ENCODE data around the gene PACSIN2.
"Not testable (repeated sequence)": the region's sequence is repeated elsewhere in the genome, so short reads cannot be mapped to it uniquely, and the experiment has no call there.

The PACSIN2 gene

DNA sequence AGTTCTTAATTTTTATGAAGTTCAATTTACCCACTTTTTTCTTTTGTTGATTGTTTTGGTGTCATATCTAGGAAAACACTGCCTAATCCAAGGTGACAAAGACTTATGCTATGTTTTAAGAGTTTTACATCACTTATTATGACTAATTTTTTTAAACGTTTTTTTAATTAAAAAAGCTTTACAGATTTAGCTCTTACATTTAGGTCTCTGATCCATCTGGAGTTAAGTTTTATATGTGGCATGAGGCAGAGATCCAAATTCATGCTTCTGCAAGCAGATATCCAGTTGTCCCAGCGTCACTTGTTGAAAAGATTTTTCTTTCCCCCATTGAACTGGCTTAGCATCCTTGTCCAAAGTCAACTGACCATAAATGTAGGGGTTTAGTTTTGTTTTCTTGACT, 72.6 kb downstream of the PACSIN2 start:
- DNase-seq, result no peak

DNA sequence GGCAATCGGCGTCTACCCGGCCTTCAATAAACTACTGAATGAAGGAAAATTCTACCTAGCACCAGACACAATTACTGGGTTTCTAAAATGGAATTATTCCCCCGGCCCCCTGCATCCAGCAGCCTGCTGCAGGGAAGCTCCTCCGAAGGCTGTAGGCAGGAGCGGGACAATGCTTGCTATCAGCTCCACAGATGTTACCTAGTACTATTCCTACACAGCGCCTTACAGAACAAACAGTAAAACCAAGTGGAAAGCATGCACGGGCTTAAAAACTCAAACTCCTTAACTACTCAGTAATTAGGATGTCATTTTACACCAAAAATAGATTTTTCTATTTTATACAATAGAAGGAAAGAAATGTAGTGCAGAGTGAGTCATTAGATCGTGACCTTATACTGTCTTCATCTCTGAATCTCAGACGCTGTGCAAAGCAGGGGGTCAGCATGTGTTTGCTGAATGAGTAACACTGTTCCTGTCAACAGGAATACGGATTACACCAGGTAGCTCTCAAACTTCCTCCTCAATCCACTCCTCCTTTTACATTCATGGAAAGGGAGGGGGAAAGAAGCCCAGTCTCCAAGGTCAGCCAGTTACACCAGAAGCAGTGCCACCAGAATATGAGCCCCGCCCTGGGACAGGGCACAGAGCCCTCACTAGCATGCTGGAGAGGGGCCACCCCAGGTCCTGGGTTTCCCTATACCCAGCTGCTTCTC, 74.9 kb downstream of the PACSIN2 start:
- DNase-seq, result no peak

DNA sequence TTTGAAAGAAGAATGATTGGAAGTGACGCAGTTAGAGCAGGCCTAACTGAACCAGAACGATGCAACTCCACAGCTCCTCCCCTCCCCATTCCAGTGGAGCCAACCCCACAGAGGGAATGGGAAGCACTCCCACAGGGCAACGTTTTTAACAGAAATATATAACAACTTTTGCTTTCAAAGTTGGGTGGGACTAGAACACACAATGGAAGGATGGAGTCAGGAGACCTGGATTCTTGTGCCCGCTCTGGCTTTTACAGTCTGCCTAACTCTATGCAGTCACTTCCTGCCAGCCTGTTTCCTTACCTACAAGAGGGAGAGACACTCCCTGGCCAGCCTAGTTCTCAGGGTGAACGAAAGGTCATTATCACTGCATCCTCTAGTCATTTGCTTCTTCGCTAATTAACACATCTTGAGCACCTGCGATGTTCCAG, 75.5 kb downstream of the PACSIN2 start:
- DNase-seq, result no peak

DNA sequence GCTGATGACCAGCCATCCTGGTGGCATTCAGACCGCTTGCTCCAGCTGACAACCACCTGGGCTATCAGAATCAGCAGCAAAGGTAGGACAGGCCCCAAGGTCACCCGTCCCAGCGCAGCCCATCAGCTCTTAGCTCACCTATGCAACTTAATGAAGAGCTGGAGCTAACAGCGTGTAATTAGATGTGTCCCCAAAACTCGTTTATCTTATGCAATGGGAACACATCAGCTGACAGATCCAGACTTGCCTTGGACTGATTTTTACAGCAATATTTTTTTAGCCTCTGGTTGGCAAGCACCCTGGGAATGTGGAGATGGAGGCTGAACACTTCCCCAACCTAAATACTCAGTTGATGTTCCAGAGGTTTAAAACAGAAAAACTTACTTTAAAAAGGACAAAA, 76.0 kb downstream of the PACSIN2 start:
- DNase-seq, result no peak

DNA sequence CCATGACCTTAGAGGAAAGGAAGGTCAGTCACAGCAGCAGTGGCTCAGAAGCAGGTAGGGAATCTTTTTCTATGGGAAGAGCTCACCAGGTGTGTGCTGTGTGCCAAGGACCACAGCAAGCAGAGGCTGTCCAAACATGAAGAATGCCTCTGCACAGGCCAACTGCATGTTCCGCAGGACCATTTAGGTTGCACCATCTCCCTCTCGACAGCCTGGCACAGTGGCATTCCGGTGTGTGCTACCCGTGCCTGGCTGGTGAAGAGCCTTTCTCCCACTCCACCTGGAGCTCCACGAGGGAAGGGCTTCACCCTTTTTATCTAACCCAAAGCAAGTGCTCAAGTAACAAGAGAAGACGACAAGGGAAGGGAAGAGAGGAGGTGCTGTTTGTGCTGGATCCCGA, 76.5 kb downstream of the PACSIN2 start:
- no peak for DNase-seq

DNA sequence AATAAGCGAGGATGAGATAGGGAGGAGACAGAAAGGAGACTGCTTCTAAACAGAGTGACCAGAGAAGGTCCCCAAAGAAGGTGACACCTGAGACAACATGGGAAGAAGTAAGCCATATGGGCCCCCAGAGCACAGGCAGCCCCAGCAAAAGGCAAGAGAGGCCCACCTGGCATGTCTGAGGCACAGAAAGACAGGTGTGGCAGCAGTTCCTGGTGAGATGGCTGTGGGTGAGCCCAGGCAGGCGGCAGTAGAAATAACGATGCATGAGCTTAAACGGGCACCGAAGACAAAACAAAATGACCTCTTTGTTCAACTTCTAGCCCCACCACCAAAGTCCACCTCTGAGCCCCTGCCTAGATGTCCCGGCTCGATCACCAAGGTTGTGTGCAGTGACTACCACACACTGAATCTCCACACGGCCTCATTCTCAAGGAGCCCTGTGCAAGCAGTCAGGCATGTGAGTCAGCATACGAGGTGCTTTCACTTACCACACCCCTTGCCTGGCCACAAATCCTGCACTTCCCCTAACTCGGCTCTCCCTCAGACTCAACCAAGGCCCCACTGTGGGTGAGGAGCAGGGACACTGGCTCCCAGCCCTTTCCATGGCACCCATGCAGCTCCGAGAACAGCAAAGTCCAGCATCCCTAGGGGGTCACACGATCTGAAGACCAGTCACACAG, 77.6 kb downstream of the PACSIN2 start:
- DNase-seq, result no peak

DNA sequence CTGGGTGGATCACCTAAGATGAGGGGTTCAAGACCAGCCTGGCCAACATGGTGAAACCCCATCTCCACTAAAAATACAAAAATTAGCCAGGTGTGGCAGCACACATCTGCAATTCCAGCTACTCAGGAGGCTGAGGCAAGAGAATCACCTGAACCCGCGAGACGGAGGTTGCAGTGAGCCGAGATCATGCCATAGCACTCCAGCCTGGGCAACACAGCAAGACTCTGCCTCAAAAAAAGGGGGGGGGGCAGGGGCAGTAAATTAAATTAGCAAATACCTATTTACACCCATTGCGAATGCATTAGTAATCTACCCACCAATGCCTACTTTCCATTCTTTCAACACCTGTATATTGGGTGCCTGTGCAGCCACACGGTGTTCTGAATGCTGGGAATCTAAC, 78.3 kb downstream of the PACSIN2 start:
- not testable (repeated sequence) for DNase-seq

DNA sequence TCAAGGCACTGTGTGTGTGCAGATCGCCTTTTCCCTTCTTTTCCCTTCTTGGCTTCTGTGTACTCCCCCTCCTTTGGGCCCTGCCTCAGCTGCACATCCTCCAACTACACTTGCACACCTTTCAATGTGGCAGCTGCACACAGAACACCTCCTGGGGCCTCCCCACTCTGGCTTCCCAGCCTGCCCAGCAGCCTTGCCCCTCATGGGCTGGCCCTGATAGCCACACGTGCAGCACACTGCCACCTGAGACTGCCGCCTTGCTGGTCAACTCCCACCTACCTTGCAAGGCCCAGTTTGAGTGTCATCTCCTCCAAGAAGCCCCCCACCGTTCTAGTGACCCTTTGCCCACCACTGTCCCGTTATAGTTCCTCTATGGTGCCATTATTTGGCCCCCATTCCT, 80.6 kb downstream of the PACSIN2 start:
- DNase-seq, result no peak

DNA sequence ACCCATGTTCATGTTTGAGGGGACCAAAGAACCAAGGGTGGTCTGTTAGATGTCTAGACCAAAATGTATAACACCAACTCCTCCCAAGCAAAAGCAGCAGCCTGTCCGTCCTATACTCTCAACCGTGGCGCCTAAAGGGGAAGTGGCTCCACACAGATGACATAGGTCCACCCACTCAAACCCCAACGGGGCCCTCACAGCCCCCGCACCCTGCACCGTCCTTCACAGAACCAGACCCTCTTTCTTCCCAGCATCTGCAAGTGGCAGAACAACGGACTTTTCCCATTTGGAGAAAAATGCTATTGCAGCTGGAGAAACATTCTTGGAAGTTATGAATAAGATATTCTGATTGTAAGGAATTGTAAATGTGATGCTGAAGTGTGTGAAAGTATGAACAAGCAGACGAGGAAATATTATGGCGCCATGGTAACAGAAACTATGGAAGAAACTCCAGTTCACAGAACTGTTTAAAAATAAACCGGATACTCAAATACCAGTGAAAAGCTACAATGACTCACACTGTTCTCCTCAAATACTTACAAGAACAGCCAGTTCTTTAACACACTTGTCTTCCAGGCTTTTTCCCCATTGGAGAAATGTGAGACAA, 81.4 kb downstream of the PACSIN2 start:
- DNase-seq, result no peak

DNA sequence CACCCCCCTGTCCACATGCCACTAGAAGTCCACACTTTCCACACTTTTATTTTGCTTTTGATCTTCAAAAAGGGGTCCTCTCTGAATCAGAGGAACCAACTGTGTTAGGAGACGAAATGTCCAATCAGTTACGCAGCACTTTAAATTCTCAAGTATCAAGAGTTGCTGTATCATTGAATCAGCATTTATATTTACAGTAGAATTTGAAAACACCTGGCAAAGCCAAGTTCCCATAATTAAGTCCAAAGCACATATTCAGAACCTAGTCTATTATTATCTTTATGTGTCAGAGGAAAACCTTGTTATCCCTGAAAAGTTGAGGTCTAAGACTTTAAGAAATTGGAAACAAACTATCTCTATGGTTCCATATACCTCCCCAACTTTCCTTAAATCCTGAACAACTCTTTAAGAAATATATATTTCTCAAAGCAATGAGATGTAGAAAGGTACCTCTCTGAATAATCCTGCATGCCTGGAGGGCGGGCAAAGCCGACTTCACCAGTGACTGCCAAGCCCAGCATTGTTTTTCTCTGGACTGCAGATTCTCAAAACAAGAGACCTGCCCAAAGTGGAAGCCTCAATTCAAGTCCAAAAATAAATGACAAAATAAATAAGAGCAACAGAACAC, 82.0 kb downstream of the PACSIN2 start:
- no peak for DNase-seq

DNA sequence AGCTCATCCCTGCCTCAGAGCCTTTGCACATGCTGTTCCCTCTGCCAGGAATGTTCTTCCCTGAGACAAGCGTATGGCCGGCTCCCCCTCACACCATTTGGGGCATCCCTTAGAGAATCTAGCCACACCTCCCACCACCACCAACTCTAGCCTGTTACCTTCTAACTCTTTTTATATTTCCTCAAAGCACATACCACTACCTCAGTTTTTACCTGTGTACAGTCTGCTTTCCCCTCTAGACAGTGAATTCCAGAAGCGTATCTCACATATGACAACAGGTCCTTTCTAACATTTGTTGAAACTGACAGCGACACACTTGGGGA, 82.8 kb downstream of the PACSIN2 start:
- no peak for DNase-seq

DNA sequence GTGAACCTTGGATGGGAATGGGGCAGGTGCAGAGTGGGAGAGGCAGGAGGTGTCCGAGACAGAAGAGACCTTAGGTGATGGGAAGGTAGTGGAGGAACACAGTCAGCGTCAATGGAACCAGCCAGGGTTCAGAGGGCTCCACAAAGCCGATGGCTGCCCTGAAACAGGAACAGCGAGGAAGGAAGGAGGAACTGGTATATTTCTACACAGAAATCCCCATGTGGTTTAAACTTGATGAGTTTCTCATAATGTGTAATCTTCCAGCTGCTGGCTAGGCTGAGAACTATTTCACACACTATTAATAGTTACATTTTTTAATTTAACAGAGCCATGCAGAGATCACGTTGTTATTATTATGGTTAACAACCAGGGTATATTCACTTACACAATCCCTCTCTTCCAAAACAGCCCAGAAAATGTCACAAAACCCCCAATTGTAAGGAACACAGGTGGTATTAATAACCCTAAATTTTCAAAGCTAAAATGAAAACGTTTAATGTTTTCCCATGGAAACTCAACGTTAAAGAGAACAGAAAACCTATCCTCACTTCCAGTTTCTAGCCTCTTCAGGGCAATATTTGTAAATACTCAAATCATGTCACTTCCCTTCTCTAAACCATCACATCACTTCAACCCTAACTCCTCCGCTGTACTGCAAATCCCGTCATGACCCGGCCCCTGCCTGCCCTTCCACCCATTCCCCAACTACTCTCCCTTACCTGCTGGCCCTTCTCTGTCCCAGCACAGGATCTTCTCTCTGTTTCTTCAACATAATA, 83.3 kb downstream of the PACSIN2 start:
- DNase-seq, result no peak

DNA sequence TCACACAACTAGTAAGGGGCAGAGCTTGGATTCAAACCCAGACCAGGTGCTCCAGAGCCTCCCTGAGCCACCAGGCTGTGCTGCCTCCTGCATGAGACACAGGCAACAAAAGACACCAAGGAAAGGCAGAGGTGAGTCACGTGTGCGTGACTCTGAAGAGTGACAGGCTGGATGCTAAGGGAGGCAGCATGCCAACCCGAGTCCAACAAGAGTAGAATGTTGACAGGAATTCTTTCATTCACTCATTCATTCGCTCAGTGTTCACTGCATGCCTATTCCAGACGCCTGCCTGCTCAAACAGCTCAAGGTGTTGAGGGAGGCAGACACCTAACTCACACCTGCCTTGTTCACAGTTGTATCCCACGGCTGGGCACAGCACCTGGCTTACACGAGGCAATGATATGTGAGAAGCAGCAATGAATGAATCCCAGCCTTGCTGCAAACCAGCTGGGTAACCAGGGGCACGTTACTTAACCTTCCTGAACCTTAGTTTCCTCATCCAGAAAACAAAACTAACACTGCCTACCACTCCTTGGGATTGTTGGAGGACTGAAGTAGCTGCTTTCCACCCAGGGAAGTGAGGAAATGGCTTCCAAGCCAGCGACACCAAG, 84.0 kb downstream of the PACSIN2 start:
- no peak for DNase-seq

DNA sequence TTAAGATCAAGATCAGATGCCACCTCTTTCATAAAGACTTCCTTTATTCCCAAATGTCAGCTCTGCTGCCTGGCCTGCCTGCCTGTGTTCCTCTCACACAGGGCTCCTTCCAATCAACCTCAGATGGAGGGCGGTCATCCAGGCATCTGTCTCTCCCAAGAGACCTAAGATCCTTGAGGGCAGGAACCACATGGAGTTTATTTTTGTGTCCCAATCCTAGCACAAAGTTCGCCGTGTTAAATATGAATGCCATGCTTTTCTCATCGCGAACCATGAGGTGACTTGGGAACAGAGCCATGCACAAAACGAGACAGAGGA, 85.2 kb downstream of the PACSIN2 start:
- DNase-seq, result no peak

DNA sequence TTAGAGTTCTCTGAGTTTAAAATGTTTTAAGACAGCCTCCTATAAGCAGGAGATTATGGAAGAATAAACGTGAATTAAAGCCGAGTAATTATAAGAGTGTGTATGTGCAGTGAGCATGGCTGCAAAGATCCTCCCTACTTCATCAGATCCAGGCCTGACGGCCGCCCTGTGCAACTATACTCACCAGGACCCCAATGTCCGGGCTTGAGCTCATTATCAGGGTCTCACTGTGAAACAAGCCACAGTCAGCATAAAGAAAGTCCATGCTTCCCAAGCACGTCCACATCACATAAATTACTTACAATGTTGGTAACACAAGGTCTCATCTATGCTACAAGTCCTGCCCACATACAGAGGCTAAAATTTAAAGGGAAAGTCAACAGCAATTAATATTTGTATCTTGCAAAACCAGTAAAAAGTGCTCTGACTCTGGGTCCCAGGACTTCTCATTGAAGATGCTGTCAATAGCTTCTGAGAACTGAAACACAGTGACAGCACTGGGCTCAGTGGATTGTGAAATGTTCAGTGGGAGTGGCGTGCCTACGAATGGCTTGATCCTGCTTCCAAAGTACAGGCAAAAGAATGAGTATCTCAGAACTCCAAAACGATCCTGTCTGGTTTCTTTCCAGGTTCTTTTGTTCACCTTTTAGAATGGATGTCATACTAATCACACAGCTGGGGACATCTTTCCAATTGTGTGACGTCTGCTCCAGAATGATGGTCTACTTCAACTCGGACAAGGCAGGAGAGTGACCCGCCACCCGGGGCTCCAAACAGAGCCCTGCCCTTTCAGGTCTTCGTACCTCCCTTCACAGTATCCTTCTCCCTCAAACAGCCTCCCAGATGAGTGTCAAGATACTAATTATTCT, 85.7 kb downstream of the PACSIN2 start:
- DNase-seq, result no peak

DNA sequence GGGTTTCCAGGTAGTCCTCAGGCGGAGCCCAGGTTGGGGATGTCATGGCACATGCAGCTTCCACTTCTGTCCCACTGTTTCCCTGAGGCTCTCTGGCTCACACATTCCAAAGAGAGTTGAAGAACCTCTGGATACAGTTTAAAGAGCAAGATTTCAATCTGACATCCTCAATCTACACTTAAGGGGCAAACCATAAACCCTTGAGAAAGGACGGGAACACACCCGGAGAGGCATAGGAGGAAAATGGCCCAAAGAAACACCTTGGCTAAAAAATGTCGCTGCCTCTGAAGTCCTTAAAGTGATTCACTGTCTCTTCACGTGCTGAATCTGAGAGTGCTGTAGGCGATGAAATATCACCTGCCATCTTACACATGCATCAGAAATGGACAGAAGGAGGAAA, 87.0 kb downstream of the PACSIN2 start:
- no peak for DNase-seq

DNA sequence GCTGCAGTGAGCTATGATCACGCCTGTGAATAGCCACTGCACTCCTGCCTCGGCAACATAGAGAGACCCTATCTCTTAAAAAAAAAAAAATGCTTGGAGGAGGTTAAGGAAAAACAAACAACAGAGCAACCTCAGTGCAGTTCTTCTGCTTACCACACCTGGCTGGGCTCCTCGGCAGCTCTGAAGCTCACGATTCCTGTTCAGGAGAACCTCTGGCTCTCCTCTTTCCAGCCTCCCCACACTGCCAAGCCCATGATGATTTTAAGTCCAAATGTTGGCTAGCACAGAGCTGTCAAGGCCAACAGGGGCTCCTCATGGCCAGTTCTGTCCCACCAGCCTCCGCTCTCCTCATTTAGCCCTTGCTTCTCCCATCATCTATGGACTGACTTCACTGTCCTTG, 88.2 kb downstream of the PACSIN2 start:
- no peak for DNase-seq

DNA sequence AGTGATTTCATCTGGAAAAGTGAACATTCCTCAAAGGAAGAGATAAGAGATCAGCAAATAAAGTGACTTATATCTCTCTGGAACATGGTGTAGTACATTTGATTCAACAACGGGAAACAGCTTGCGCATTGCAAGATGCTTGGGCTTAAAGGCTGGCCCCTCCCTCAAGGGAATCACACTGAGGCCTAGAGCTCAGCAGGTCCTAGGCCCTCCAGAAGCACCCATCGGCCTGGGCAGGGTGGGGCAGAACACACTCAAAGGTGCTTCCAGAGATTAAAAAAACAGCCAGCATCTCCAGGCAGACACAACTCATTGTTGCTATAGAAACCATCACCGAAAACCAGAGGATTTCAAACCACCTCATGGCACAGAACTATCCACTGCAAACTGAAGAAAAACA, 88.8 kb downstream of the PACSIN2 start:
- DNase-seq, result no peak

DNA sequence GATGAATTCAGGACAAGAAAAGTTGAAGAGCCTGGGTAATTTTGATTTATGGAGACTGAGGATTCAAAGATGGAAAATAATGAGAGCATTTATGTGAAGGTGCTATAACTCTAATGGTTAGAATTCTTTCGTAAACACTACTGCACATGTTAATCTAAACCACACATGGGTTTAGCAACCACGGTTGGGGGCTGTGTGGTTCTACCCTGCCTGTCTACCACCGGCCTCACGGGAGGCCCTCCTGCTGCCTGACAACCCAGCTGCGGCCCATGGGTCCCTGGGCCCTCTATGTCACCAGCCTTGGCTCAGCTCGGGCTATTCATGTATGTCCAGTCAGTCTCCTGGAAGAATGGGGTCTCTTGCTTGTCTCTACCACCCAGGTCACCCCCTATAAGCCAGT, 89.4 kb downstream of the PACSIN2 start:
- no peak for DNase-seq

DNA sequence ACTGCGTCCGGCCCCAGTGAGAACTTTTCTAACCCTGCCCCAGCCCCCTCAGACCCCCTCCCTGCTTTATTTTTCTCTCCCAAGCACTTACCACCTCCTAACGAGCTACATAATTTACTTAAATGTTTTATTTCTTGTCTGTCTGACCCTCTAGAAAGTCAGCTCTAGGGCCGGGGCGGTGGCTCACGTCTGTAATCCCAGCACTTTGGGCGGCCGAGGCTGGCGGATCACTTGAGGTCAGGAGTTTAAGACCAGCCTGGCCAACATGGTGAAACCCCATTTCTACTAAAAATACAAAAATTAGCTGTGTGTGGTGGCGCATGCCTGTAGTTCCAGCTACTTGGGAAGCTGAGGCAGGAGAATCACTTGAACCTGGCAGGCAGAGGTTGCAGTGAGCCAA, 89.9 kb downstream of the PACSIN2 start:
- DNase-seq, result not testable (repeated sequence)

DNA sequence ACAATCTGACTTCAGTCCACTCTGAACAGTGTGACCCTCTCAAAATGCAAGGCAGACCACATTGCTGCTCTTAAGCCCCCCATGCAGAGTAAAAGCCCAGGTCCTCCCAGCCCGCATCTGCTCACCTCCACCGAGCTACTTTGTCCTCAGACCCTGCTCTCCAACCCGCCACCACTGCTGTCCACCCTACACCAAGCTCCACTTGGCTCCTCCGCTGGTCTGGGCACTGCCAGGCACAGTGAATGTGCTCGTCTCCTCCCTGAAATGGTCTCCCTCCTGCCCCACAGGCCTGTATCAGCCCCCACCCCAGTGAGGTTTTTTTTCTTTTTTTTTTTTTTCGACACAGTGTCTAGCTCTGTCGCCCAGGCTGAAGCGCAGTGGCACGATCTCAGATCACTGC, 90.5 kb downstream of the PACSIN2 start:
- no peak for DNase-seq
